ENCODE measurements around the gene MMP24.
"Not testable (repeated sequence)": the region's sequence is repeated elsewhere in the genome, so short reads cannot be mapped to it uniquely, and the experiment has no call there.

Gene MMP24

GRCh38 chr20:35262321-35262720, 35.8 kb downstream of the MMP24 start:
- DNase-seq = not testable (repeated sequence)

GRCh38 chr20:35262731-35263531, 36.4 kb downstream of the MMP24 start:
- DNase-seq = not testable (repeated sequence)

GRCh38 chr20:35263532-35264341, 37.2 kb downstream of the MMP24 start:
- DNase-seq = no peak

- DNase-seq = no peak
Measured at GRCh38 chr20:35264755-35265154, 38.3 kb downstream of the MMP24 start.

- DNase-seq = no peak
Measured at GRCh38 chr20:35267092-35267491, 40.6 kb downstream of the MMP24 start.

GRCh38 chr20:35269055-35269781, 42.7 kb downstream of the MMP24 start:
- peak; percentile 34 for DNase-seq

- DNase-seq = no peak
Measured at GRCh38 chr20:35270021-35270902, 43.8 kb downstream of the MMP24 start.

GRCh38 chr20:35271073-35271882, 44.8 kb downstream of the MMP24 start:
- no peak for DNase-seq

- DNase-seq = no peak
Measured at GRCh38 chr20:35271904-35272303, 45.4 kb downstream of the MMP24 start.

- DNase-seq = peak; percentile 16
Measured at GRCh38 chr20:35273449-35274171, 47.1 kb downstream of the MMP24 start.

- no peak for DNase-seq
Measured at GRCh38 chr20:35274172-35275092, 47.9 kb downstream of the MMP24 start.

- DNase-seq = no peak
Measured at GRCh38 chr20:35275741-35276251, 49.3 kb downstream of the MMP24 start.

GRCh38 chr20:35276408-35276807, 49.9 kb downstream of the MMP24 start:
- no peak for DNase-seq

GRCh38 chr20:35277127-35277526, 50.6 kb downstream of the MMP24 start:
- no peak for DNase-seq

- peak; percentile 93 for DNase-seq
Measured at GRCh38 chr20:35277531-35278395, 51.3 kb downstream of the MMP24 start, which contains the start of gene MMP24OS. Gene MMP24OS, minus strand, starts transcription at chr20:35278122. Its CDS starts 193 bp downstream, at chr20:35277929.

- no peak for DNase-seq
Measured at GRCh38 chr20:35279040-35279439, 52.5 kb downstream of the MMP24 start.

GRCh38 chr20:35279533-35280174, 53.2 kb downstream of the MMP24 start:
- DNase-seq = no peak

GRCh38 chr20:35280523-35280922, 54.0 kb downstream of the MMP24 start:
- no peak for DNase-seq
